NCI-H1092 treated with DMSO at 0.1 percent for 48 hours (cell line): ENCODE data around the gene ZSCAN18.
"Not testable (repeated sequence)": the region's sequence is repeated elsewhere in the genome, so short reads cannot be mapped to it uniquely, and the experiment has no call there.

Experiments used
- DNase-seq: peaks from one replicate; lab custom pipeline; 2025; lab: John Stamatoyannopoulos, UW

Gene ZSCAN18

GRCh38 chr19:58097781-58098681 lies at the start of gene ZSCAN18:
Gene ZSCAN18, minus strand, starts transcription at chr19:58098231. Its CDS starts 7,964 bp downstream, at chr19:58090267.
- peak; percentile 87 for DNase-seq

GRCh38 chr19:58147475-58147874 lies 49.4 kb upstream of the ZSCAN18 start:
- DNase-seq, result not testable (repeated sequence)

GRCh38 chr19:58145849-58146248 lies 47.8 kb upstream of the ZSCAN18 start:
- DNase-seq, result no peak

- DNase-seq, result no peak
Measured at GRCh38 chr19:58134244-58134643, 36.2 kb upstream of the ZSCAN18 start.

GRCh38 chr19:58129284-58129683 lies 31.3 kb upstream of the ZSCAN18 start:
- no peak for DNase-seq

- no peak for DNase-seq
Measured at GRCh38 chr19:58128041-58128685, 30.1 kb upstream of the ZSCAN18 start.

GRCh38 chr19:58123354-58123753 lies 25.3 kb upstream of the ZSCAN18 start:
- no peak for DNase-seq

- DNase-seq, result no peak
Measured at GRCh38 chr19:58118979-58119733, 21.1 kb upstream of the ZSCAN18 start.

GRCh38 chr19:58117841-58118575 lies 20.0 kb upstream of the ZSCAN18 start:
- no peak for DNase-seq

- no peak for DNase-seq
Measured at GRCh38 chr19:58108546-58108817, 10.5 kb upstream of the ZSCAN18 start.

- DNase-seq, result no peak
Measured at GRCh38 chr19:58107778-58108545, 9.9 kb upstream of the ZSCAN18 start.

GRCh38 chr19:58098682-58098998 lies 609 bp upstream of the ZSCAN18 start:
- no peak for DNase-seq

GRCh38 chr19:58097349-58097748 lies 682 bp downstream of the ZSCAN18 start:
- no peak for DNase-seq

GRCh38 chr19:58096884-58097283 lies 1.1 kb downstream of the ZSCAN18 start:
- no peak for DNase-seq

GRCh38 chr19:58095328-58095727 lies 2.7 kb downstream of the ZSCAN18 start:
- no peak for DNase-seq

- DNase-seq, result no peak
Measured at GRCh38 chr19:58093071-58093470, 5.0 kb downstream of the ZSCAN18 start.

- DNase-seq, result no peak
Measured at GRCh38 chr19:58091251-58091995, 6.6 kb downstream of the ZSCAN18 start.

GRCh38 chr19:58089846-58090245 lies 8.2 kb downstream of the ZSCAN18 start:
- DNase-seq, result no peak

- DNase-seq, result no peak
Measured at GRCh38 chr19:58088521-58089052, 9.4 kb downstream of the ZSCAN18 start.
